GM19438 (cell line): Measurements from ENCODE around the gene DNM3.

Experiments used
- ATAC-seq: cut with Tn5 transposase; IDR thresholded peaks from one replicate; pipeline ENCODE4 v1.9.1; 2021; ENCODE audit warnings: low read depth; ENCODE audit not compliant: unreplicated experiment

DNM3 gene

GRCh38 chr1:172086137-172086536, 244.8 kb downstream of the DNM3 start:
- no peak for ATAC-seq

- no peak for ATAC-seq
Observed at GRCh38 chr1:172088256-172088655, 247.0 kb downstream of the DNM3 start.

- peak; percentile 60 for ATAC-seq
Observed at GRCh38 chr1:172089768-172090510, 248.6 kb downstream of the DNM3 start.

GRCh38 chr1:172090511-172090817, 249.2 kb downstream of the DNM3 start:
- ATAC-seq = no peak

- no peak for ATAC-seq
Observed at GRCh38 chr1:172095846-172096245, 254.5 kb downstream of the DNM3 start.

- ATAC-seq = no peak
Observed at GRCh38 chr1:172105230-172105629, 263.9 kb downstream of the DNM3 start.

- no peak for ATAC-seq
Observed at GRCh38 chr1:172107316-172107975, 266.1 kb downstream of the DNM3 start.

- no peak for ATAC-seq
Observed at GRCh38 chr1:172108161-172108893, 267.0 kb downstream of the DNM3 start.

- ATAC-seq = no peak
Observed at GRCh38 chr1:172109359-172109758, 268.1 kb downstream of the DNM3 start.

- no peak for ATAC-seq
Observed at GRCh38 chr1:172112576-172112975, 271.3 kb downstream of the DNM3 start.

- ATAC-seq = peak; percentile 90
Observed at GRCh38 chr1:172117800-172118199, 276.5 kb downstream of the DNM3 start.

- no peak for ATAC-seq
Observed at GRCh38 chr1:172118618-172119017, 277.3 kb downstream of the DNM3 start.

- no peak for ATAC-seq
Observed at GRCh38 chr1:172119184-172119583, 277.9 kb downstream of the DNM3 start.

- no peak for ATAC-seq
Observed at GRCh38 chr1:172120381-172120780, 279.1 kb downstream of the DNM3 start.

- ATAC-seq = no peak
Observed at GRCh38 chr1:172121081-172121717, 279.9 kb downstream of the DNM3 start.

GRCh38 chr1:172122381-172122780, 281.1 kb downstream of the DNM3 start:
- no peak for ATAC-seq

GRCh38 chr1:172125250-172125649, 284.0 kb downstream of the DNM3 start:
- no peak for ATAC-seq

GRCh38 chr1:172125812-172126430, 284.6 kb downstream of the DNM3 start:
- ATAC-seq = no peak

- ATAC-seq = no peak
Observed at GRCh38 chr1:172132836-172133235, 291.5 kb downstream of the DNM3 start.

- ATAC-seq = no peak
Observed at GRCh38 chr1:172134087-172134731, 292.9 kb downstream of the DNM3 start.
